AG04449 (cell line): ENCODE measurements around the gene SOX18.

Source experiments
- CTCF ChIA-PET: fragments of 350-600 bp; formaldehyde crosslinking; extraction: SDS; loops from one replicate; lab custom pipeline; 2021; ENCODE audit warnings: antibody characterized with exemption; lab: Yijun Ruan, JAX
- POLR2A ChIA-PET: fragments of 400-600, 350-600 bp; formaldehyde crosslinking; extraction: SDS; loops from one replicate; lab custom pipeline; 2020; ENCODE audit warnings: antibody characterized with exemption, inconsistent platforms; lab: Yijun Ruan, JAX
- DNase-seq: peaks from one replicate; pipeline ENCODE4 v3.0.0-alpha.2; 2010; ENCODE audit warnings: low read depth, low spot score
- H3K4me3 ChIP-seq: 2 replicates; pipeline ENCODE4 v1.5.1; 2011; ENCODE audit warnings: low read depth, mild to moderate bottlenecking, control low read depth, low read length
- TF ChIP-seq, protein P1 (sequence below): IDR thresholded peaks from one replicate; pipeline ENCODE4 v1.5.1; 2011; ENCODE audit warnings: mild to moderate bottlenecking, moderate library complexity, low read length, control low read depth, inconsistent platforms; ENCODE audit not compliant: insufficient read depth; ENCODE audit errors: missing control alignments

Gene SOX18

DNA sequence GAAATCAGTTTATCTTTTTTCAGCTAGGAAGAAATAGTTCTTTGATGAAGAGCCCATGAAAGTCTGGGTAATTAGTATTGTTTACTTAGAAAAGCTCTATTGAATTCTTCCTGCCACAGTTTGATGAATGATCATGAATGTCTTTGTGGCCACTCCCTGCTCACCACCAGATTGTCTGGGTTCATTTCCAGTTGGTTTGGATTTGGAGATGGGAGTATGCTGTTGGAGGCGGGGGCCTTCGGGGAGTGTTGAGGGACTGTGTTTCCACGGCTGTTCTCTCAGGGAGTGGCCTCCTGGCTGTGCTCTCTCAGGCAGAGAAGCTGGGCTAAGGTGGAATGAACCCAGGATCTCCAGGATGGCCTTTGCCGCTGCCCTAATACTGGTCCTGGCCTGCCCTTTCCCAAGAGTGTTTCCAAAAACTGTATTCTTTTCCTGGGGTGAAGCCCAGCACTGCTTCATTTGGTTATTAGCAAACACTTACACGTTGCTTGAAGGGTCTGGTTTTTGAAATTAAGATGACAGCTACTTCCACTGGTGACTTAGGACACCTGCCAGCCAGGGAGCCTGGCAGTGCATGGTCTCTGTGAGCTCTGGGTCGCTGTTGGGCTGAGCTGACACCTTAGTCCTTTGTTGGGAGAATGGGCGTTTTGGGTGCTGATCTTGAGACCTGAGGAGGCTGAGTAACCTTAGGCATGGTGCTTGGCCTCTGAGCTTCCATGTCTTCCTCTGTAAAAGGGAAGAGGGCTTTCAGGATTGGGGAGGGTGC is 45.3 kb downstream of the SOX18 start:
- DNase-seq = no peak
- POLR2A ChIA-PET = no interaction called here
- CTCF ChIA-PET = interaction anchor here (0.8 to 2.2 kb wide), 6 partner anchors 19 to 466 kb away, joined by 3 to 11 read pairs (median 4); partner anchors contain the start of gene PRPF6
- TF ChIP-seq, protein P1, sequence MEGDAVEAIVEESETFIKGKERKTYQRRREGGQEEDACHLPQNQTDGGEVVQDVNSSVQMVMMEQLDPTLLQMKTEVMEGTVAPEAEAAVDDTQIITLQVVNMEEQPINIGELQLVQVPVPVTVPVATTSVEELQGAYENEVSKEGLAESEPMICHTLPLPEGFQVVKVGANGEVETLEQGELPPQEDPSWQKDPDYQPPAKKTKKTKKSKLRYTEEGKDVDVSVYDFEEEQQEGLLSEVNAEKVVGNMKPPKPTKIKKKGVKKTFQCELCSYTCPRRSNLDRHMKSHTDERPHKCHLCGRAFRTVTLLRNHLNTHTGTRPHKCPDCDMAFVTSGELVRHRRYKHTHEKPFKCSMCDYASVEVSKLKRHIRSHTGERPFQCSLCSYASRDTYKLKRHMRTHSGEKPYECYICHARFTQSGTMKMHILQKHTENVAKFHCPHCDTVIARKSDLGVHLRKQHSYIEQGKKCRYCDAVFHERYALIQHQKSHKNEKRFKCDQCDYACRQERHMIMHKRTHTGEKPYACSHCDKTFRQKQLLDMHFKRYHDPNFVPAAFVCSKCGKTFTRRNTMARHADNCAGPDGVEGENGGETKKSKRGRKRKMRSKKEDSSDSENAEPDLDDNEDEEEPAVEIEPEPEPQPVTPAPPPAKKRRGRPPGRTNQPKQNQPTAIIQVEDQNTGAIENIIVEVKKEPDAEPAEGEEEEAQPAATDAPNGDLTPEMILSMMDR = no peak
- H3K4me3 ChIP-seq = no peak overlapping the region

DNA sequence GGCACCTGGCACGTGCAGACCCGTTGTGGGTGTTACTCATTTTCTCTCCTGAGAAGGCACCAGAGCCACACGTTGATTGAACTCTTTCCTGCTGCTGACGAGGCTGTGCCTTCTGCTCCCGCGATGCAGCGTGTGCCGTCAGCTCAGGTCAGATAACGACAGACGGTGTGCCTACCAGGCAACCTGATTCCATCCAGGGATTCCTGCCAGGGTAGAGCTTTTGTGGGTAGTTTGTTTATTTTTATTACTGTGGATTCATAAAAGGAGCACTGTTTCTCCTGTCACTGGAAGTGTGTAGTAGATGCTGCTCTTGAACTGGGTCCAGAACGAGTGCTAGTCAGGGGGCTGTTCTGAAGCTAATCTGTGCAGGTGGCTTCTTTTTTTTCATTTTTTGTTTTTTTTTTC is 47.8 kb downstream of the SOX18 start:
- ChIA-PET POLR2A (interaction anchor here (0.6 kb wide), 1 partner anchor 27 kb away, joined by 3 read pairs; no protein-coding TSS in a partner anchor), CTCF (interaction anchor here (1.2 kb wide), 1 partner anchor 10 kb away, joined by 4 read pairs; no protein-coding TSS in a partner anchor)
- TF ChIP-seq, protein P1 = no peak
- DNase-seq = no peak
- no peak overlapping the region for H3K4me3 ChIP-seq

DNA sequence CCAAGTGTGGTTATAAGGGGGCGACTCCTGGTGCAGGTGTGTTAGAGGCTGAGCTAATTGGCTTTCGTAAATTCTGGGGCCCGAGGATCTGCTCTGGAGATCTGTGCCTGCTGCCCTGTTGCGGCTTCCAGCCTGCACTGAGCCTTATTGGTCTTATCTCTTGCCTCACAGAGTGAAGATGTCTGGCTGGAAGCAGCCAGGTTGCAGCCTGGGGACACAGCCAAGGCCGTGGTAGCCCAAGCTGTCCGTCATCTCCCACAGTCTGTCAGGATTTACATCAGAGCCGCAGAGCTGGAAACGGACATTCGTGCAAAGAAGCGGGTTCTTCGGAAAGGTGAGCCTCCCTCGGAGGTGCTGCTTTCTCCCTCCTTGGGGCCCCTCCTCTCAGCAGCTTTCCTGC is 48.5 kb downstream of the SOX18 start:
- ChIA-PET POLR2A (interaction anchor here (0.8 kb wide), 1 partner anchor 13 kb away, joined by 3 read pairs; no protein-coding TSS in a partner anchor), CTCF (interaction anchor here (1.2 kb wide), 1 partner anchor 9 kb away, joined by 4 read pairs; no protein-coding TSS in a partner anchor)
- no peak for DNase-seq

More for the DNA sequence above, 48.5 kb downstream of the SOX18 start:
- no peak overlapping the region for H3K4me3 ChIP-seq
- TF ChIP-seq, protein P1 = no peak
